GM21423 (cell line): ENCODE data around the gene CREG1.
"Not testable (repeated sequence)": the region's sequence is repeated elsewhere in the genome, so short reads cannot be mapped to it uniquely, and the experiment has no call there.

ENCODE experiments used
- ATAC-seq: cut with Tn5 transposase; IDR thresholded peaks from one replicate; pipeline ENCODE4 v1.9.1; 2021; ENCODE audit warnings: mild to moderate bottlenecking, moderate library complexity; ENCODE audit not compliant: unreplicated experiment

The CREG1 gene

DNA sequence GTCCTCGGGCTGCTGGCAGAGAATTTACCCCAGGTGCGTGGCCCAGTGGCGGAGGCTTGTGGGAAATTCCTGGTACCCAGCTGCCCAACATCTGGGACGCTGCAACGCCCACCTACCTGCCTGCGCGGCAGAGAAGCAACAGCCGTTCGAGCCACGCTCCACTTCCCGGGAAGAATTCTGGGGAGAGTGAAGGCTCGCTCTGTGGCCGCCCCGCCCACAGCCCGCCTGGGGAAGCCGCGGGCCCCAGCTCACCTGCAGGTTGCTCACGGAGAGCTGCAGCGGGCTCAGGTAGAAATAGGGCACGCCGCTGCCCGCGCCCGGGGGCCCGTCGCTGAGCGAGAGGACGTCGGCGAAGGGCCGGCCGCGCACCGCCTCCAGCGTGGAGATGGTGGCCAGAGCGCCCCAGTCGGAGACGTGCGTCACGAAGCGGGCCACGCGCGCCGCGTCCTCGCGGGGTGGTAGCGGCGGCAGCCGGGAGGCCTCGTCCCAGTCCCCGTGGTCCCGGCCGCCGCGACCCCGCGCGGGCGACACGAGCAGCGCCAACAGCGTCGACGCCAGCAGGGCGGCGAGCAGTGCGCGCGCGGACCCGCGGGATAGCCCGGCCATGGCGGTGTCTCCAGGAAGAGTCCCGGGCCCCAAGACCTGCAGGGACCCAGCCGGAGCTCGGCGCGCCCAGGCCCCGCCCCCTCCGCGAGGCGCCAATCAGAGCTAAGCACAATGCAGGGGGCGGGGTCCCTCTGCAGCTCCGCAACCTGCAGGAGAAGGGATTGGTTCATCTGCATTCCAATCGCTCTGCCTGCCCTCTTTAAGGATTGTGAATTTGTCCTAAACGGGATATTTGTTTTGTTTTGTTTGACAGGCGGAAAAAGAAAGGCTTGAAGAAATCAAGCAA is at the start of gene CREG1:
CREG1 (minus strand) TSS at position 627 of the 892 bp plus-strand sequence.
- ATAC-seq = peak; percentile 99

DNA sequence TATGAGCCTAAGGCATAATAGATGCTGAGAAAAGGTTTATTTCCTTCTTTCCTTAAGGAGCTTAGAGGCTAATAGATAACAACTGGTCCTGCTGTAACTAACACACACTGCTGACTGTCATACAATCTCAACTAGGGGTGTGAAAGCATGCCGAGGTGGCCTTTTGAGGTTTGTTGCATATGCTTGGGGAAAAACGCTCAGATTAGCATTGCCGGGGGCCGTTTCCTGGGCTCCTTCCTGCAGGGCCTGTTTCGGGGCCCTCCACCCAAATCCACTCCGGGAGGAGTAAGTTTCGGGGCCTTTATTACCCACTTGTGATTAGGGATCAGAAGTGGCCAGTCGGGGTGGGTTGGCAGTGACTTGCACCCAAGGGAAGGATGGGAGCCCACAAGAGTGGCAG is 49.3 kb upstream of the CREG1 start:
- ATAC-seq = no peak

DNA sequence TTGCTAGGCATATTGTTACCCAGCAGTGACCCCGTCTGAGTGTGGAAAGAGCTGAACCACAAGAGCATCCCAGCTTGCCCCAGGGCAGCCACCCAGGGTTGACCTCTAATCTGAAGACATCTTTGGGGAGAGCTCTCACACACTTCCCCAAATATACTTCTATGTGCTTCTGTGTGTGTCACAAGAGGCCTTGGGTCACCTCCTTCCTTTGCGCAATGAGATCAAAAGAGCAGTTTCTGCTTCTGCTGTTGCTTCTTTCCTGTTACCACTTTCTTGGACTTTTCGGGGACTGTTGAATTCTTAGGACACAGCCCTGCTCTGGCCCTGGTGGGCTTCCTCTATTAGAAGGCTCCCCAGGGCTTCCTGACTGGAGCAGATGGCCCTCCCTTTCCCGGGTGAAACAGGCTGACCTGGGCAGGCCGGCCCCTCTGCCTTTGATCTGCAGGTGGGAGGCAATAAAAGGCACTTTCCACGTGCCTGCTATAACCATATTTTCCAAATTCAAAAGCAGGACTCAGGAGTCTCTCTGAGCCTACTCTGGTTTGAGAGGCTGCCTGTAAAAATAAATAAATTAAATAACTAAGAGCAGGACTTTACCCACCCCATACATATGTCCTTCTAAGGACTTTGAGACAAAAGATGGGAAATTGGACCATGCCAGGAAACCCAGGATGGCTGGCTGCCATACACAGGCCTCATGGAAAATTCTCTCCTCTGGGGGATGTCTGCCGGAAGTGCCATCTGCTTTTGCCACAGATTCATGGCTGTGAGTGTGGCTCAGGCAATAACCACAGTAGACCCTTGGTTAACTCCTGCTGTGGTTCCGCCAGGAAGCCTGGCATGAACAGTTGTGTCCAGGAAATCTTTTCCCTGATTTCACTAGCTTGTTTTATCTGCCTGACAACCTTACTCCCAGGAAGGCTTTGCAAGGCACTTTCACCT is 48.2 kb upstream of the CREG1 start:
- no peak for ATAC-seq

DNA sequence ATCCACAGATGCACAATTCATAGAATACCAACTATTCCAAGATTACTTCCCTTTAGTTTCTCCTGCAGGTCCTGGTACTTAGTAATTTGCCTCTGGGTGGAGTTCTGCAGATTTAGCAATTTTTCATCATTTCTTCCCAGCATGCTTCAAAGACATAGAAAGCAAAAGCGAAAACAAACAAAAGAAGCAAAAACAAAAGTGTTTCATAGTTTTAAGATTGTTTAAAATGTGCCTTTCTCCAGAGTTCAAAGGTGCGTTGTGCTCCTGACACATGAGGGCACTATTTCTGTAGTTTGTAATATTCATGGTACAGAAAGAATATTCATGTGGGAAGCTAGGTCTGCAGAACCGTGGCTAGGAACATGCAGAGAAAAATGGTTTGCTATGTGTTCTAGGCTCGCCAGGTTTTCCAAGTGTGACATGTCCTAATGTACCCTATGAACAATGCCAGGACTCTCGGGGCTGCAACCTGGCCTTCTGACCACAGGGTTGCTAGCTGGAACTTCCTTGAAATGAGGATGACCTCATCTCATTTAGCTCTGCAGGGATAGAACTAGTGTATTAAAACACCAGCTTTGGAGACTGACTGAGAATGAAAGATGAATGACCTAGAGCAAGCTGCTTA is 46.5 kb upstream of the CREG1 start:
- ATAC-seq = peak; percentile 66

DNA sequence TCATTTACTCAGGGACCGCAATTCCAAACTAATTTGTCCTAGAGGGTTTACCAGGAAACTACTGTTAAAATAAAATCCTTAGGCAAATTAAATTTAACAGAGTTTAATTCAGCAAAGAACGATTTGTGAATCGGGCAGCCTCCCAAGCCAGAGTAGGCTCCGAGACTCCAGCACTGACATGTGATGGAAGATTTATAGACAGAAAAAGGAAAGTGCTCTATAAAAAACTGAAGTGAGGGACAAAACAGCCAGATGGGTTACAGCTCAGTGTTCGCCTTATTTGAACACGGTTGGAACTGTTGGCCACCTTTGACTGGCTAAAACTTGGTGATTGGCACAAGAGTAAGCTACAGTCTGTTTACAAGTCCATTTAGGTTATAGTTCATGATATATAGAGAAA is 41.3 kb upstream of the CREG1 start:
- no peak for ATAC-seq

DNA sequence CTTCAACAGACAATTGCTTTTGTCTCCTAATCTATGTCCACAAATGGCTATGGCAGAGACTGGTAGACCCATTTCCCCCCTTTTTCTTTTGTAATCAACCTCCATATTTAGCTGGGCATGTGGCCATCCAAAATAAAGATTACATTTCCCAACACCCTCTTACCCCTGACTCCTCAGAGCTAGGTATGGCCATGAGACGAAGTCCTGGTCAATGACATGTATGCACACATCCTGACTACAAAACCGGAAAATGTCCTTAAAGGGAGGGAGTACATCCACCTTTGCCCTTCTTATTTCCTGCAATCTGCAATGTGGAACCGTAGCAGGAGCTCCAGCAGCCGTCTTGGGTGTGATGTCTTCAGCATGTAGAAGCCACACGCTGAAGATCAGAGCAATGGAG is 40.3 kb upstream of the CREG1 start:
- ATAC-seq = no peak

DNA sequence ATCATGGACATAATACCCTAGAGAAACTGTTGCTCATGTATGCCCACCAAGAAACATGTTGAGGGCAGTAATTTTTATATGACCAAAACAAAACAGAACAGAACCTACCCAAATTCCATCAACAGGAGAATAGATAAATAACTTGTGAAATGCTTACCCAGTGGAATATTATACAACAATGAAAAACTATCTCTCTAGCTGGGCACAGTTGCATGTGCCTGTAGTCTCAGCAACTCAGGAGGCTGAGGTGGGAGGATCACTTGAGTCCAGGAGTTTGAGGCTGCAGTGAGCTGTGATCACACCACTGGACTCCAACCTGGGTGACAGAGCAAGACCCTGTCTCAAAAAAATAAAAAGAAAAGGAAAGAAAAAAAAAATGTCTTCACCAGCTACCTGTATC is 38.9 kb upstream of the CREG1 start:
- no peak for ATAC-seq

DNA sequence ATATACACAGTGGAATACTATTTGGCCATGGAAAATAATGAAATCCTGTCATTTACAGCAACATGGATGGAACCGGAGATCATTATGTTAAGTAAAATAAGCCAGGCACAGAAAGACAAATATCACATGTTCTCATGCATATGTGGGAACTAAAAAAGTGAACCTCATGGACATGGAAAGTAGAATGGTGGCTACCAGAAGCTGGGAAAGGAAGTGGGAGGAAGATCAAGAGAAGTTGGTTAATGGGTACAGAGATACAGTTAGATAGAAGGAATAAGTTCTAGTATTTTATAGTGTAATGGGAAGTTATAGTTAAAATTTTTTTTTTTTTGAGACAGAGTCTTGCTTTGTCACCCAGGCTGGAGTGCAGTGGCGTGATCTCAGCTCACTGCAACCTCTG is 34.8 kb upstream of the CREG1 start:
- ATAC-seq = no peak

DNA sequence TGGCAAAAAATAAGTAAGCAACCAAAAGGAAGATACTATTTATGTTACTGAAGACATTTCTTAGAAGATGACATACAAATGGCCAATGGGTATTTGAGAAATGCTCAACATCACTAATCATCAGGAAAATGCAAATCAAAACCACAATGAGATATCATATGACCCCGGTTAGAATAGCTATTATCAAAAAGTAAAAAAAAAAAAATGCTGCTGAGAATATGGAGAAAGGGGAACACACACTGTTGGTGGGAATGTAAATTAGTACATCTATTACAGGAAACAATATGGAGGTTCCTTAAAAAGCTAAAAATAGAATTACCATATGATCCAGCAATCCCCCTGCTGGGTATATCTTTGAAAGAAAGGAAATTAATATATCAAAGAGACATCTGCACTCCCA is 34.3 kb upstream of the CREG1 start:
- ATAC-seq = no peak

DNA sequence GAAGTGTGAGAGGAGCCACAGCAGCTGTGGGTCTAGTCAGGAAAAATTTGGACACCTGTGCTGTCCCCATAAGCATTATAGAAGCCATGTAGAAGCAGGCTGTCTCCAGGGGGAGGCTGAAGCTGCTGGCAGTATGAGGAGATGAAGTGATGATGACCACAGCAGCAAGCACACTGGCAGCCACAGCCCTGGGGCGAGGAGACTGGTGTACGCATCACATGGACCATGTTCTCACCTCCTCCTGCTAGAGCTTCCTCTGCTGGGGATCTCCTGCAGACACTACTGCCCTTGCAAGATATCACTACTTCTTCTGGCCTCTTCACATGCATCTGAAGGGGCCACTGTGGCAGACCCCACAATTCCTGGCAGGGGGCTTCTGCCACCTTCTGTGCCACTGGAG is 33.8 kb upstream of the CREG1 start:
- ATAC-seq = no peak

DNA sequence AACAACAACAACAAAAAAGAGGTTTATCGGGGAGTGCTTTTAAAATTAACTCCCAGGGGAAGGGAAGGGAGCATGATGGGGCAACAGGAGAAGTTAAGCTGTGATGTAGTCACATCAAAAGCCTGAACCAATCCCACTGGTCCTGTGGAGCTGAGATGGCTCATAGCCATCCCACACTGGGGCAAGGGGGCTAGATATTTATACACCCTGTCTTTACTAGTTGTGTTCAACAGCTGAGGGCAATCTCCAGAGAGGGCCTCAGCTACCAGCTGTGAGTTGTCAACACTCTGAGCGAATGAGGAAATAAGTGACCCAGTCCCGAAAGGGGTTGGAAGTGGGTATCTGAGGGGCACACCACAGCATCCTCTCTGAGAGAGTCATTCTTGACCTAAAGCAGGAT is 31.0 kb upstream of the CREG1 start:
- no peak for ATAC-seq

DNA sequence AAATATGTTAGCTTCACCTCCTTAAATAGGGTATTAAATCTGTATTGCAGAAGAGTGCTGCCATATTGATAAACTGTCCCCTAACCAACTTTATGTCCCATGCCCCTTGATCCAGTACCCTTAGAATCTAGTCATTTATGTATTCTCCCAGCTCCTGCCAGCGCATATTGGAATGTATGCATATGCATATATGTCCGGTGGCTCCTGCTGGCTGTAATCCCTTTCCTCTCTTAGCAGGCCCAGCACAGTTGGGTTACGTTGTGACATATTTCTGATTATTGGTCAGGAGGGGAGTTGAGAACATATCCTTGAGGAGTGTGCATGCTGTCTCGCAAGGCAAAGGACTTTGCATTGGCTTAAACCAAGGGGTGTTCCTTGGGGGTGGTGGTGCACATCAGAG is 29.2 kb upstream of the CREG1 start:
- ATAC-seq = no peak

DNA sequence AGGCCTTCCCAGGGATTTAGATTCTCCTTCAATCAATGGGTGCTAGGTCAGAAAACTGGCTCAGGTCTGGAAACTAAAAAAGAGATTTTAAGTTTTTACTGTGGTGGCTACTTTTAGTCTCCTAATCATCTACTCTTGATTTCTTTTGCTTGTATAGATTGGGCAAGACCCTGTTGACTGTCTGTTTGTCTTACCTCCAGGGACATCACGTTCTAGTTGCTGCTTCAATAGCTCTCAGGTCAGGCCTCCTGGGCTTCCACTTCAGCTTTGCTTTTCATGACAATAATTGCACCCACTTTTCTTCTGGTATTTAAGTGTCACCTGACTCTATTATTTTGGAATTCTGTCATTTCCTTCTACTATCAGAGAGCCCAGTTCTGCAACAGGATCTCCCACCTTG is 28.5 kb upstream of the CREG1 start:
- no peak for ATAC-seq

DNA sequence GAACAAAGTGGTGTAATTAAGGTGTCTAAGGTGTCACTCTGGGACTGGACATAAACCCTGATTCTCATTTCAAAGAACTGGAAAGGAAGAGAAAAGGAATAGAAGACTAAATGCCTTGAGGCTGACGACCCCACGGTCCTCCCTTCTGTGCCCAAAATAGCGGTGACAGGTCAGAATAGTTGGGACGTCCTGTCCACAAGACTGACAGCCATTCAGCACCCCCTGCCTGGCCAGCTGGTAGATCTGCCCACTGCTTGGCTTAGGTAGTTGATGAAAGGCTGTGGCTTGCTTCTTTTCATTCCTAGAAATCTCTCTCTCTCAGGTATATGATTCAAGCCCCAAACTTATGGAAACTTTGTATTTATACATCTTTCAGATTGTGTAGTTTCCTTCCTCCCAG is 26.4 kb upstream of the CREG1 start:
- no peak for ATAC-seq

DNA sequence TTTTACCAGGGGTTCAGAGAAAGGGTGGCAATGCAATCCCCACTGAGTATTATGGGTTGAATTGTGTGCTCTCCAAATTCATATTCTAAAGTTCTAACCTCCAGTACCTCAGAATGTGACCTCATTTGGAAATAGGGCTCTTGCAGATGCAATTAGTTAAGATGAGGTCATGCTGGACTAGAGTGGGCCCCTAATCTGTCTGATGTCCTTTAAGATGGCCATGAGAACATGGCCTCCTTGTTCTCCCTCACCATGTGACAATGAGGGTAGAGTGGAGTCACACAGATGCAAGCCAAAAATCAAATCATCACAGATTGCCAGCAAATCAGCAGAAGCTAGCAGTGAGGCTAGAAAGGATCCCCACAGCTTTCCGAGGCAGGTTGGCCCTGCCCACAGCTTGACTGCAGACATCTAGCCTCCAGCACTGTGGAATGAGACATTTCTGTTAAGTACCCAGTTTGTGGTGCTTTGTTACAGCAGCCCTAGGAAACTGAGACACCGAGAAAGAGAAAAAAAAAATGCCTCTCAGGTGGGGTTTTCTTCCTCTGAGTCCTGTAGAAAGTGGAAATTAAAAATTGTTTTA is 25.5 kb upstream of the CREG1 start:
- ATAC-seq = no peak

DNA sequence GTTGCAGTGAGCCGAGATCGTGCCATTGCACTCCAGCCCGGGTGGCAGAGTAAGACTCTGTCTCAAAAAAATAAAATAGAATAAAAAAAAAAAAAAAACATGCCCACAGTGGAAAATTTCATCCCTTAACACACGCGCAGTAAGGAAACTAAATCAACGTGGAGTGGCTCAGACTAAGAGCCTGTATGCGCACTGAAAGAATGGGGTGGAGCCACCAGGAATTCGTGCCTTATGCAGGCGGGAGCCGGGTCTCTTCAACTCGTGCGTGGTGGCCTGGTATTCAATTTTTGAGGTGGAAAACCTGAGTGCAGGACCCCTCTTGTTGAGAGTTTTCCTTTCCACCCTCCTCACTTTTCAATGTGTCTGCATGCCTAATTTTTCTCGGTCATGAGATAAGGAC is 22.1 kb upstream of the CREG1 start:
- ATAC-seq = no peak

DNA sequence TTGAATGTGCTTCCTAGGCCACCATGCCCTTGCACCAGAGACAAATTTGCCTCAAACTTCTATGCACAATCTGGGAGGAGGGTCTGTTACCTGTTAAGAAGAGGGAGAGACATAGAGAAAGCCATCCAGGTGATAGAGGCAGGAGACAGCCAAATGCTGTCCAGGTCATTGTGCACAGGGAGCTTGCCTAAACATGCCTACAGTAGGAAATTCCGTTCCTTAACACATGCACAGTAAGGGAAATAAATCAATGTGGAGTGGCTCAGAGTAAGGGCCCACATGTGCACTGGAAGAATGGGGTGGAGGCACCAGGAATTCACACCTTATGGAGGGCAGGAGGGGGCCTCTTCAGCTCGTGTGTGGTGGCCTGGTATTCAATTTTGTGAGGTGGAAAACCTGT is 19.5 kb upstream of the CREG1 start:
- no peak for ATAC-seq

DNA sequence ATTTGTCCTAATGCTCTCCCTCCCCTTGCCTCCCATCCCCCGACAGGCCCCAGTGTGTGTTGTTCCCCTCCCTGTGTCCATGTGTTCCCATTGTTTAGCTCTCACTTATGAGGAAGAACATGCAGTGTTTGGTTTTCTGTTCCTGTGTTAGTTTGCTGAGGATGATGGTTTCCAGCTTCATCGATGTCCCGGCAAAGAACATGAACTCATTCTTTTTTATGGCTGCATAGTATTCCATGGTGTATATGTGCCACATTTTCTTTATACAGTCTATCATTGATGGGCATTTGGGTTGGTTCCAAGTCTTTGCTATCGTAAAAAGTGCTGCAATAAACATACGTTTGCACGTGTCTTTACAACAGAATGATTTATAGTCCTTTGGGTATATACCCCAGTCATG is 17.1 kb upstream of the CREG1 start:
- ATAC-seq = not testable (repeated sequence)

DNA sequence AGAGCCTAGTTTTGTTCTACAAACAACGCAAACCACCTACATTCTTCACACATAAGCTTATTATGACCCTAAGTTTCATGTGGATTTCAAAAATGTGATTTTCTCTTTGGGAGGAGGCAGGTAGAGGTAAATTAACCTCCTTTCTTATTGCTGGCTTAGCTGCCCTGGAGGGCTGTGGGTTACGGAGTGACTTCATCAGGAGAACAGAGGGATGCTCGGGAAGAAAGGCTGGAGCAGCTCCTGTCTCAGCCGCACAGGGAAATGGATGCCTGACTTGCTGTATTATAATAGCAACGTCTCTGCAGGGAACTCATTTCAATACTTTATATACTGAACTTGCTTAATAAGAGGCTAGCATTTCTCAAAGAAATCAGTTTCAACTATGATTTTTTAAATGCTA is 14.1 kb upstream of the CREG1 start:
- no peak for ATAC-seq

DNA sequence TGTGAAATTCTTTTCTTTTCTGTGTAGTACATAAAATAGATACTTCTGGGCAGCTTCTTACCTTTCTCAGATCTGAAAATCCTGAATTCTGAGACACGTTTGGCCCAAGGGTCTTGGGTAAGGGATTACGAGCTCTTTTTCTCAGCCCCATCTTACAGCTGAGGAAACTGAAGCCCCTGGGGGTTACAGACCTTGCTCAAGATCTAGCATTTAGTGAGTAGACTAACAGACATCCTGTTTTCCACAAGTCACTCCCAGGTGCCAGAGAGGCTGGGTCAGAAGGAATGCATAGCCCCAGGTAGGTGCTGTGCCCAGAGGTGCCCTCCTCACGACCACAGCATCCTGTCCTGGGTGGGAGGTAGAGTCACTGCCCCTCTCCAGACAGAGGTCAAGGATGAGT is 13.2 kb upstream of the CREG1 start:
- ATAC-seq = no peak

DNA sequence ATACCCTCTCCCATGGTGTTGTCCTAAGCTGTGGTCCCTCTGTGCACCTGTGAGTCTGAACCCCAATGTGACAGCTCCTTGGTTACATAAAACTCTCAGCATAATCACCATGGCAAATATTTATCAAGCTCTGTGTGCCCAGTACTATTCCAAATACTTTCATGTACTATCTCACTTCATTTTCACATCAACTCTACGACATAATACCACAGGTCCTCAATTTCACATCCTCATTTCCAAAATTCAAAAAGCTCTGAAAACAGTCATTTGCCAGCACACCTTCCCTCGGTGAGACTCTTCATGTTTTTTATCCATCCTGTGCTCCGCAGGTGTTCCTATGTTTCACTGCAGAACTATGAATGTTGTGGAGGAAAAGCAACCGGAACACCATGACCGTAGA is 12.4 kb upstream of the CREG1 start:
- ATAC-seq = no peak
